HG02970 (cell line): ENCODE measurements around the gene TANC1.

ENCODE experiments used
- ATAC-seq: cut with Tn5 transposase; IDR thresholded peaks from one replicate; pipeline ENCODE4 v1.9.1; 2021; ENCODE audit warnings: mild to moderate bottlenecking, moderate library complexity, moderate number of reproducible peaks; ENCODE audit not compliant: unreplicated experiment, low FRiP score

Gene TANC1

DNA sequence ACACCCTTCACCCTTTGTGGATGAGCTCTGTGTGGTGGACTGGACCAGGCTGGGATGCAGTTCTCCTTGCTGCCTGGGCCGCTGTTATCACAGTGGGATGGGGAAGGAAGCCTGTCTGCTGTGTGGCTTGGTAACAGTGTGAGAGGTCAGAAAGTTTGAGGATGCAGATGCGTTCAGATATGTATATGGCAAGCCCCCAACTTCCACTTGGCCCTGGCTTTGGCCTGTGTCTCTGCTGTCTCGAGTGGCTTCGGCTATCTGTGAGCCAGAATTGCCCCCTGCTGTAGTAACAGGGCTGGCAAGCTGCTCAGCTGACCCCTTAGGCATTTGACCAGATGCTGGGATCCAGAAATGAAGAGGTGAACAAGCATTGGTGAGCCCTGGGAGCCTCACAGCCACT lies 211.3 kb downstream of the TANC1 start:
- no peak for ATAC-seq

GRCh38 chr2:159183346-159183745 lies 214.9 kb downstream of the TANC1 start:
- ATAC-seq = no peak

GRCh38 chr2:159185401-159186130 lies 217.1 kb downstream of the TANC1 start:
- ATAC-seq = no peak

DNA sequence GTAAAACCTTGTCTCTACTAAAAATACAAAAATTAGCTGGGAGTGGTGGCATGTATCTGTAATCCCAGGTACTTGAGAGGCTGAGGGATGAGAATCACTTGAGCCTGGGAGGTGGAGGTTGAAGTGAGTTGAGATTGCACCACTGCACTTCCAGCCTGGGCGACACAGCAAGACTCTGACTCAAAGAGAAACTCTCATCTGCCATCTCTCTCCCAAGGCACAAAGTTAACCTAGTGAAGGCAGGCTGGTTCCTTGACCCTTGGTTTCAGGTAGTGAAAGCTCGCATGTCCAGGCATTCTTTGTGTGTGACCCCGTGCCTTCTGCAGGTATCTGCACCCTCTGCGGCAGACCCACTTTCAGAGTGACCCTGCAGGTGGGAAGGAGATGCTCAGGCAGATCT lies 218.0 kb downstream of the TANC1 start:
- ATAC-seq = no peak

DNA sequence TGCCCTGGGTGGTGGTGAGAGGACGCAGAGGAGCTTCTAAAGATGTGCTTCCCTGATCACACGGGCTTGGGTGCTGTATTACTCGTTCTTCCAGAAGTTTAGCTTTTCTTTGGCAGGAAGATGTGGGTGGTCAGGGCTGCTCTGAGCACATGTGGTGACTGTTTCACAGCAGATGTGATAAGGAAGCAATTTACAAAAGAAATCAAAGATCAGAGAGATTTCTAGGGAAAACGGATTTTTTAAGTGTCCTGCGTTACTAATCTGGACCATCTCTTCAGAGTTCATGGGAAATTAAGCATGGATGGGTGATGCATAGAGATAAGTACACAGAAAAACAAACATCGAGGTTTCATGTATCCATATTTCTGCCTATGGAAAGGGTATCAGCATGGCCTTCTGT lies 218.7 kb downstream of the TANC1 start:
- ATAC-seq = no peak

GRCh38 chr2:159188449-159188848 lies 220.0 kb downstream of the TANC1 start:
- no peak for ATAC-seq

GRCh38 chr2:159192371-159192918 lies 224.0 kb downstream of the TANC1 start:
- no peak for ATAC-seq

- no peak for ATAC-seq
Measured at GRCh38 chr2:159193791-159194190, 225.4 kb downstream of the TANC1 start.

GRCh38 chr2:159194241-159194640 lies 225.8 kb downstream of the TANC1 start:
- ATAC-seq = no peak

GRCh38 chr2:159195697-159196096 lies 227.3 kb downstream of the TANC1 start:
- no peak for ATAC-seq

DNA sequence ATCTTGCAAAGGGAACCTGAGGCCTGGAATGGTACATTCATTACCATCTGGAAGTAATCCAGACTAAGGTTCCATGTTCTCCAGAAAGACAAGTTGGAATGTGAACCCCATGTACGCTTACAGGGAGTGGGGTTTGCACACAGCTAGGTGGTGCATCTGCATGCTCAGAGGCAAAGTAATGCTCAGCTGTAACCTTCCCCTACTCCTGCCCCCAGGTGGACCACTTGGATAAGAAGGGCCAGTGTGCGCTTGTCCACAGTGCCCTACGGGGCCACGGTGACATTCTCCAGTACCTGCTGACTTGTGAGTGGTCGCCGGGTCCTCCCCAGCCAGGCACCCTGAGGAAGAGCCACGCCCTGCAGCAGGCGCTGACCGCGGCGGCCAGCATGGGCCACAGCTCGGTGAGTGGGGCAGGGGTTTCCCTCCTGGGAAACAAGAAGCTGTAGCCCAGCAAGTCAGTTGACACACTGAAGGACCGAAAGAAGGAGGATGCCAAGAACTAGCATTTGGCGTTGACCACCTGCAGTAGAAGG lies 228.0 kb downstream of the TANC1 start:
- no peak for ATAC-seq

DNA sequence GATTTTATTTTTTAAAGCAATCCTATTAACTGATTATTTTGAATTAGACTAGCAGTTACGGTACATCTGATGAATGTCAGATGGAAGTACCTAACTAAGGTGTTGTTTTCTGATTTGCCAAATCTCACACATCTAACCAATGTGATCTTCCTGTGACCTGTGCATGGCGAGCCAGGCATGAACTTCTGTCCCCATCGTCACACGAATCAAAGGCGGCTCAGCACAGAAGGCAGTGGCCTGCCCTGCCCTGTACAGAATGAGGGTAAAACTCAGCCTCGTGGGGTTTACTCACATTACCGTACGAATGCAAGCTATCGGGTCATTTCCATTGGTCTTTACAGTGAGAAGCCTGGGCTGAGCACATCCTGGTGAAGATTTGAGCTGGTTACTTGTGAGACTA lies 230.8 kb downstream of the TANC1 start:
- no peak for ATAC-seq

GRCh38 chr2:159199761-159200465 lies 231.5 kb downstream of the TANC1 start:
- ATAC-seq = no peak

DNA sequence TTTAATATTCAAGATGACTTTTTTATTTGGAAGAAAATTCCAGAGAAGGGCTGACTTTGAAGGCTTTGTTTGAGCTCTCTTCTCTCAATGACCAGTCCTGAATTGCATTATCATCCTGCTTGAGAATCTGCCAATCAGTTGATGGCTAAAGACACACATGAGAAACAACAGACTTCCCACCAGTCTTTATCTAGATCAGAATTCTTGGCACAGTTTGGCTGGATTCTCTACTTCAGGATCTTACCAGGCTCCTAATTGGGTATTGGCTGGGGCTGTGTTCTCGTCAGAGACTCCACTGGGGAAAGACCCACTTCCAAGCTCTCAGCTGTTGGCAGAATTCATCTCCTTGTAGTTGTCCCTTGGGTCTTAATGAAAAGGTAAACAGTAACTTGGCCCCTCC lies 232.1 kb downstream of the TANC1 start:
- no peak for ATAC-seq

DNA sequence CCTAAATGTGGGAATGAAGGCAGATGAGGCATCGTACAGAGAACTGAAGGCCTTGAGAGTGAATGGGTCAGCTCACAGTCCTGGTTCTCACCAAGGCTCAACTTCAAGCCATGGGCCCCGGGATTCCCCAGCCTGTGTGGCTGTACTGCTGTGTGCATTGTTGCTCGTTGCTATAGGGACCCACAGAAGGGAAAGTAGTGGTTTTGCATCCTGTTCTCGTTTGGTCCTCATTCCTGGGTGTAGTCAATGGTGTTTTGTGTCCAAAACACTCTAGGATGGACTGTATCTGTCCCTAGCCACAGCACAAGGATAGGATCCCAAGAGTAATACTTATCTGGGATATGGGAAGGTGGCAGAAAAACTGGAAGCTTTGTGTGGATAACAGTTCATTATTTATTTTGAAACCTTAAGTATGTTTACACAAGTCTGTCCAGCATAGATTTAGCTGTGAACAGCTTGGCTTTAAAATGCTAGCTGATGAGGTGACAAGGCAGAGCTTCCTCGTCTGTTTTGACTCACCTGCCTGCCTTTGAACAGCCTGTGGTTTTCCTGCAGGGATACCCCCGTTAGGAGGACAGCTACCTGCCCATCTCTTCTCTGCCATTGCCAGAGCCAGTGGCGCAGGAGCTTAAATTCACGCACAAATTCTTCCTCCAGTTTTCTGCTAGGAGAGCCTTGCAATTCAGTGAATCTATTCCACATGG lies 233.1 kb downstream of the TANC1 start:
- peak; percentile 96 for ATAC-seq

DNA sequence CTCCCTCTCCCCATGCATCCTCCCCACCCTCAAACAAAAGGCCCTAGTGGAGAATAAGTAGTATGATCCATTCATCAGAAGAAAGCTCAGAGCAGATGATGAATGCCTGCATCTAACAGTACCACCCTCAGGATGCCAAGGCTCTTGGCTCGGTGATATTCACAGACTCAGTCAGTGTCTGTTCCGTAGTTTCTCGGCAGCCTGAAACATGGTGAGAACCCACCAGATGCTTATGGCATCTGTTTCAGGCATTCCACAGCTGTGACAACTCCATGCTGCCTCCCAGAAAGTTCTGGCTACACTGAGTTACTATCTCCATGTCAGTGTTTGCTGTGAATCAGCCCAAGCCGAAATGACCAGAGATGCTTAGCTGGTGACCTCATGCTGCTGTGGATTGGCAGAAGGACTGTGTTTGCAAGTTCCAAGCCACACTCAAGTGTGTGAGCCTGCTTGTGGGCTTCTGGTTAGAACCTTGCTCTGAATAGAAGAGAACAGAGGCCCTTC lies 234.2 kb downstream of the TANC1 start:
- ATAC-seq = no peak

- ATAC-seq = no peak
Measured at GRCh38 chr2:159204381-159205144, 236.1 kb downstream of the TANC1 start.

DNA sequence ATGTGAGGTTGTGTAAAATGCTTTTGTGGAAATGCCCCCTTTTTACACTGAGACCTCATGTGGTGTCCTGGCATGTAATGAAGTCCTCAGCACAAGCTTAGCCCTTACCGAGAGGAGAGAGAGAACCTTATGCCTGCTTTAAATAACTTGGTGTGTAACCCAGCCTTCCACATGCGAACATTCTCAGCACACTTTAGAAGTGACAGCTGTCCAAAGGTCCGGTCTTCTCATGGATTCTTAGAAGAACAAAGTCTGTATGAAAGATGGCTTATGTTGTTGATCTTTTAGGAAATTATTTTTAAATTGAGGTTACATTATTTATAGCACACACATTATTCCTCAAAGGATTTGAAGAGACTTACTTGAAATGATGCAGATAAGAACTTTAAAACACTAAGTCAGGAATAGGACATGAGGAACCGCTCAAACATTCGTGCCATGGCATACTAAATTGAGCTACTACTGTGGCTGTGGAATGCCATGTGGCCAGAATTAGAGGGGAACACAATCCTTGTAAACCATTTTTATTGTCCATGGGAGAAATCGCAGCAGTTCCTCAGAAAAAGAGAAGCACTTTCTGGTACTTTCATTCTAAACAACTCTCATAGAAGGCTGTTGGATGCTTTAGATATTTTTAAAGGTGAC lies 238.4 kb downstream of the TANC1 start:
- ATAC-seq = no peak

DNA sequence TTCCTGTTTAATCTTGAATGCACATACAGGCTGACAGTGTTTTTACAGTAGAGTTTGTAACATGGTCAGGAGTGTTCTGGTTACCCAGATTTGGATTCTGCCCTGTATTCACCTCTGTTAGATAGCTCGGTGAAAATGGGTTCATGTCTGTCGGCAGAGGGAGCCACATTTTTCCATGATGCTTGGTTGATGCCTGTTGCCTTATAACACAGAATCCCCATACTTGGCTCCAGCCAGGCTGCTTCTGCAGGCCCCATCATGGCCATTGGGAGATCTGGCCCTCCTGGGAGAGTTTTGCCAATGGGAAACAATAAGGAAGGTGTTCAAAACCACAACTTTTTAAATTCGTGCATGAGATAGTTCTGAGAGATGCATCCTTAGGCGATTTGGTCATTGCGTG lies 240.0 kb downstream of the TANC1 start:
- ATAC-seq = no peak
